IMR-90 (cell line): Measurements from ENCODE around the gene AIRE.

Experiments
- CTCF ChIP-seq: conservative IDR thresholded peaks from 2 replicates; pipeline ENCODE4 v1.5.1; 2012; ENCODE audit warnings: mild to moderate bottlenecking, low read depth, low read length, improper control_type of control experiment
- FOS ChIP-seq: fragments of 150-350 bp; IDR thresholded peaks from 2 replicates; pipeline ENCODE4 v1.6.1; 2016; ENCODE audit warnings: low read depth, low read length
- MAZ ChIP-seq: IDR thresholded peaks from 2 replicates; pipeline ENCODE4 v1.6.1; 2012; ENCODE audit warnings: low read depth, mild to moderate bottlenecking, low read length, improper control_type of control experiment, moderate library complexity, borderline replicate concordance
- MXI1 ChIP-seq: IDR thresholded peaks from 2 replicates; pipeline ENCODE4 v1.6.1; 2012; ENCODE audit warnings: low read depth, mild to moderate bottlenecking, low read length, moderate library complexity, borderline replicate concordance
- NFE2L2 ChIP-seq: fragments of 150-350 bp; IDR thresholded peaks from 2 replicates; pipeline ENCODE4 v1.6.1; 2016; ENCODE audit warnings: low read depth, mild to moderate bottlenecking, low read length
- POLR2A ChIP-seq: IDR thresholded peaks from 2 replicates; pipeline ENCODE4 v1.6.1; 2012; ENCODE audit warnings: mild to moderate bottlenecking, low read depth, low read length
- RAD21 ChIP-seq: IDR thresholded peaks from 2 replicates; pipeline ENCODE4 v1.6.1; 2012; ENCODE audit warnings: low read length, improper control_type of control experiment
- RFX5 ChIP-seq: IDR thresholded peaks from 2 replicates; pipeline ENCODE4 v1.8.0; 2012; ENCODE audit warnings: low read depth, mild to moderate bottlenecking, low read length, moderate library complexity
- USF2 ChIP-seq: fragments of 150-350 bp; IDR thresholded peaks from 2 replicates; pipeline ENCODE4 v1.6.1; 2017; ENCODE audit warnings: mild to moderate bottlenecking, antibody characterized with exemption, low read length, low read depth
- TF ChIP-seq, protein P1 (sequence below): fragments of 150-350 bp; IDR thresholded peaks from 2 replicates; pipeline ENCODE4 v1.6.1; 2016; ENCODE audit warnings: low read depth, mild to moderate bottlenecking, low read length, moderate library complexity, borderline replicate concordance

- TF ChIP-seq CTCF: no peak
- TF ChIP-seq POLR2A: no peak
- TF ChIP-seq, protein P1, sequence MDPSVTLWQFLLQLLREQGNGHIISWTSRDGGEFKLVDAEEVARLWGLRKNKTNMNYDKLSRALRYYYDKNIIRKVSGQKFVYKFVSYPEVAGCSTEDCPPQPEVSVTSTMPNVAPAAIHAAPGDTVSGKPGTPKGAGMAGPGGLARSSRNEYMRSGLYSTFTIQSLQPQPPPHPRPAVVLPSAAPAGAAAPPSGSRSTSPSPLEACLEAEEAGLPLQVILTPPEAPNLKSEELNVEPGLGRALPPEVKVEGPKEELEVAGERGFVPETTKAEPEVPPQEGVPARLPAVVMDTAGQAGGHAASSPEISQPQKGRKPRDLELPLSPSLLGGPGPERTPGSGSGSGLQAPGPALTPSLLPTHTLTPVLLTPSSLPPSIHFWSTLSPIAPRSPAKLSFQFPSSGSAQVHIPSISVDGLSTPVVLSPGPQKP: no peak
- TF ChIP-seq MXI1: no peak
- TF ChIP-seq RFX5: no peak
- no peak for TF ChIP-seq USF2
- TF ChIP-seq RAD21: no peak
- TF ChIP-seq MAZ: no peak
- no peak for TF ChIP-seq FOS
- no peak for TF ChIP-seq NFE2L2
Observed at GRCh38 chr21:44294391-44295162, 8.9 kb downstream of the AIRE start.
